IMR-90 (cell line): Measurements from ENCODE around the gene CCL11. TPM values are rescaled to one million over a fixed set of nuclear protein-coding genes. Genes with fewer than 3 reads are reported as not detected.

Experiments used
- polyA plus RNA-seq, 3 experiments: library from polyadenylated mRNA; depleted of rRNA; stranded (reverse); fragments of >200 nt; gene quantifications; 2 replicates each; pipeline ENCODE4 v1.2.3, GENCODE V29; 2012; ENCODE audit warnings: low replicate concordance in 1 of 3
- total RNA-seq: library from RNA; depleted of rRNA; stranded (reverse); fragments of >200 nt; gene quantifications from 2 replicates; pipeline ENCODE4 v1.2.3, GENCODE V29; 2012; rRNA removed

The CCL11 gene
- total and polyA plus RNA-seq, 2 of the 4 experiments (the other 2 are of a cell fraction), result not detected

Other genes starting within 250 kb of the CCL11 start
- gene CCL2, start 30.5 kb upstream of the CCL11 start, total RNA-seq, result 126 and 206 TPM in 2 replicates
- gene CCL2, start 30.5 kb upstream of the CCL11 start, polyA plus RNA-seq (2012; rRNA removed), result 85.9 and 103 TPM in 2 replicates
- 0.18 and 0.28 TPM in 2 replicates for gene CCL7, start 15.5 kb upstream of the CCL11 start, total RNA-seq
- gene CCL7, start 15.5 kb upstream of the CCL11 start, polyA plus RNA-seq (2012; rRNA removed), result 0.24 and 0.58 TPM in 2 replicates
- gene CCL8, start 33.7 kb downstream of the CCL11 start, total RNA-seq, result not detected in 2 replicates
- not detected in 2 replicates for gene CCL8, start 33.7 kb downstream of the CCL11 start, polyA plus RNA-seq (2012; rRNA removed)
- 0.18 TPM in 1 of 2 replicates, not detected in the other for gene CCL13, start 70.7 kb downstream of the CCL11 start, total RNA-seq
- gene CCL13, start 70.7 kb downstream of the CCL11 start, polyA plus RNA-seq (2012; rRNA removed), result not detected in 2 replicates
- gene CCL1, start 77.5 kb downstream of the CCL11 start, total RNA-seq, result not detected in 2 replicates
- not detected in 2 replicates for gene CCL1, start 77.5 kb downstream of the CCL11 start, polyA plus RNA-seq (2012; rRNA removed)